ENCODE measurements around the gene ZBTB24.

GRCh38 chr6:109515781-109516409 is 32.9 kb upstream of the ZBTB24 start:
- TF ChIP-seq, protein P1, sequence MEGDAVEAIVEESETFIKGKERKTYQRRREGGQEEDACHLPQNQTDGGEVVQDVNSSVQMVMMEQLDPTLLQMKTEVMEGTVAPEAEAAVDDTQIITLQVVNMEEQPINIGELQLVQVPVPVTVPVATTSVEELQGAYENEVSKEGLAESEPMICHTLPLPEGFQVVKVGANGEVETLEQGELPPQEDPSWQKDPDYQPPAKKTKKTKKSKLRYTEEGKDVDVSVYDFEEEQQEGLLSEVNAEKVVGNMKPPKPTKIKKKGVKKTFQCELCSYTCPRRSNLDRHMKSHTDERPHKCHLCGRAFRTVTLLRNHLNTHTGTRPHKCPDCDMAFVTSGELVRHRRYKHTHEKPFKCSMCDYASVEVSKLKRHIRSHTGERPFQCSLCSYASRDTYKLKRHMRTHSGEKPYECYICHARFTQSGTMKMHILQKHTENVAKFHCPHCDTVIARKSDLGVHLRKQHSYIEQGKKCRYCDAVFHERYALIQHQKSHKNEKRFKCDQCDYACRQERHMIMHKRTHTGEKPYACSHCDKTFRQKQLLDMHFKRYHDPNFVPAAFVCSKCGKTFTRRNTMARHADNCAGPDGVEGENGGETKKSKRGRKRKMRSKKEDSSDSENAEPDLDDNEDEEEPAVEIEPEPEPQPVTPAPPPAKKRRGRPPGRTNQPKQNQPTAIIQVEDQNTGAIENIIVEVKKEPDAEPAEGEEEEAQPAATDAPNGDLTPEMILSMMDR (IDR thresholded peaks at IDR 0.05; ENCODE audit: borderline replicate concordance, extremely low read depth, low read length, poor library complexity, severe bottlenecking) = no peak
- TF ChIP-seq EZH2 (IDR thresholded peaks at IDR 0.05; ENCODE audit: borderline replicate concordance, low read depth, low read length, severe bottlenecking) = no peak
